Neuron (in vitro differentiated cells): ENCODE results near the gene TFIP11.

Experiments used
- H2AFZ ChIP-seq: one replicate; pipeline ENCODE4 v1.6.1; 2013; ENCODE audit warnings: low read depth, mild to moderate bottlenecking, inconsistent platforms, low read length, moderate library complexity
- H3K27me3 ChIP-seq: one replicate; pipeline ENCODE4 v1.6.1; 2013; ENCODE audit warnings: low read length; ENCODE audit not compliant: insufficient read depth
- H3K36me3 ChIP-seq: one replicate; pipeline ENCODE4 v1.6.1; 2013; ENCODE audit warnings: low read length; ENCODE audit not compliant: insufficient read depth
- H3K4me1 ChIP-seq: one replicate; pipeline ENCODE4 v1.6.1; 2013; ENCODE audit warnings: low read length; ENCODE audit not compliant: insufficient read depth
- H3K4me3 ChIP-seq: 2 replicates; pipeline ENCODE4 v1.5.1; 2013; ENCODE audit warnings: mild to moderate bottlenecking, low read length, moderate library complexity
- H3K9me3 ChIP-seq: one replicate; pipeline ENCODE4 v1.6.1; 2013; ENCODE audit warnings: low read length

The TFIP11 gene

DNA sequence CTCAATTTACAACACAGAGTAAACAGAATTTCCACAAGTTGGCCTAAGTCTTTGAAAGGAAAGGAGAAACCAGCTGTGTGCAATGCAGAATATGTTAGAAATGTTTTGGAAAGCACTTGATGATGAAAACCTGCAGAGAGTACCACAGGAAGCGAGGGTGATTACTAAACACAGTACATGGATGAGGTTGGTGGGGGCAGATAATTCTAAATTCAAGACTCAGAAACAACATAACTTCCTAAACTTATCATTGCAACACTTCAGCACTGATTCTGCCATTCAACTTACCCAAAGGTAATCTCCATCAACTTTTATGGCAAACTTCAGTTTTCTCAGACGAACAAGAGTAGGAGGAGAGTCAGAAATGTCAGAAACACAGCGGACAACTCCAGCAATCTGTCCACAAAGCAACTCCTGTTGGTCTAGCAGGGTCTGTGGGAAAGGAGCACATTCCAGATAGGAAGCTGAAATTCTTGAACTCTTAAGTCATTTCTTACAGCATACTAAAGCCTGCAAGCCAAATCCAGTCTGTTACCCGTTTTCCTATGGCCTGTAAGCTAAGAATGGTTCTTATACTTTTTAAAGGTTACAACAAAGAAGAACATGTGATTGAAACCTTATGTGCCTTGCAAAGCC lies 35.5 kb downstream of the TFIP11 start:
- H2AFZ ChIP-seq: no peak overlapping the region
- H3K27me3 ChIP-seq: no peaks in the 10 kb centered on the region
- peaks cover 43% of the 10 kb centered on the region for H3K36me3 ChIP-seq
- H3K4me3 ChIP-seq: no peak overlapping the region
- peaks cover 26% of the 10 kb centered on the region for H3K4me1 ChIP-seq
- H3K9me3 ChIP-seq: no peaks in the 10 kb centered on the region

DNA sequence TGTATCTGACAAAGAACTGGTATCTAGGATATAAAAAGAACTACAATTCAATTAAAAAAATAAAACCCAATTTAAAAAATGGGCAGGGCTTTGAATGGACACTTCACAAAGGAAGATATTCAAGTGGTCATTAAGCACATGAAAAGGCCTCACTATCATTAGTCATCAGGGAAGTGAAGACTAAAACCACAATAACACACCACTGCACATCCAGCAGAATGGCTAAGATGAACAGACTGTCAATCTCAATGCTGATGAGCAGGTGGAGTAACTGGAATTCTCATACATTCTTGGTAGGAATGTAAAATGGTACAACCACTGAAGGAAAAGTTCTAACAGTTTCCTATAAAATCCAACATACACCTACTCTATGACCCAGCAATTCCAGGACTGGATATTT lies 37.6 kb downstream of the TFIP11 start:
- H2AFZ ChIP-seq: no peak overlapping the region
- H3K36me3 ChIP-seq: peaks cover 63% of the 10 kb centered on the region
- H3K4me1 ChIP-seq: peaks cover 8% of the 10 kb centered on the region
- no peaks in the 10 kb centered on the region for H3K9me3 ChIP-seq
- H3K4me3 ChIP-seq: no peak overlapping the region
- no peaks in the 10 kb centered on the region for H3K27me3 ChIP-seq

DNA sequence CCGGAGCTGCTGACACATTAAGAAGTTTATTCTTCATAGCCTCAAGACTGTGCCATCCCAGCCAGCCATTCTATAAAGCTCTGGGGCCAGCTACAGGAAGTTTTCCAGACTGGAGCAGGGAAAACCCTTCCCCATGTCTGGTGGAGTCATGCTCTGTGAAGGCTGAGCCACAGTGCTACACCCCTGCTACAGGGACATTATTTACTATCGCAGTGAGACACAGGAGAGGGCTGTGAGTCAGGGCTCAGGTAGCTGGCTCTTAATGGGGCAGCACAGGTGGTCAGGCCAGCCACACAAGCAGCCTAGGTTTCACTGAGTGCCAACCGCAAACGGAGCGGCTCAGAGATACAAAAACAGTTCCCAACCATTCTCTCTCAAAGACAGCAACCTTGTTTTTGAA lies 40.8 kb downstream of the TFIP11 start:
- Histone ChIP-seq H2AFZ (no peak overlapping the region), H3K4me1 (no peaks in the 10 kb centered on the region), H3K9me3 (no peaks in the 10 kb centered on the region), H3K36me3 (peaks cover 66% of the 10 kb centered on the region), H3K27me3 (no peaks in the 10 kb centered on the region), H3K4me3 (no peak overlapping the region)

DNA sequence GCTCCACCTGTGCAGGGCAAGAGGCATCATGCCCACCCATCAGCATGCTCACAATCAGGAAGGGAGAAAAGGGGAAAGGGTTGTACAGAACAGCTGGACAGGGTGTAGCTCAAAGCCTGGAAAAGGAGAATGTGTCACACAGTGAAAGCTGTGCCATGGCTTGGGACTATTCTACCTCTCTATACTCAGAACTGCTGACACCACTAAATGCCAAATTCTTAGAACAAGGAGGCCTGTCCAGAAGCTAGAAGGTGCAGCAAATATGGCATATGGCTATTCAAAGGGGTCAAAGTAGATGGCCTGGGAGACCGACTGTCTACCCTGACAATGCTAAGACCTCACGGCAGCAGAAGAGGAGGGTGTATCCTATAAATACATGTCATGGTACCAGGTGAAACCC lies 41.5 kb downstream of the TFIP11 start:
- no peak overlapping the region for H3K4me3 ChIP-seq
- H3K4me1 ChIP-seq: no peaks in the 10 kb centered on the region
- peaks cover 73% of the 10 kb centered on the region for H3K36me3 ChIP-seq
- no peak overlapping the region for H2AFZ ChIP-seq
- no peaks in the 10 kb centered on the region for H3K27me3 ChIP-seq
- H3K9me3 ChIP-seq: no peaks in the 10 kb centered on the region

DNA sequence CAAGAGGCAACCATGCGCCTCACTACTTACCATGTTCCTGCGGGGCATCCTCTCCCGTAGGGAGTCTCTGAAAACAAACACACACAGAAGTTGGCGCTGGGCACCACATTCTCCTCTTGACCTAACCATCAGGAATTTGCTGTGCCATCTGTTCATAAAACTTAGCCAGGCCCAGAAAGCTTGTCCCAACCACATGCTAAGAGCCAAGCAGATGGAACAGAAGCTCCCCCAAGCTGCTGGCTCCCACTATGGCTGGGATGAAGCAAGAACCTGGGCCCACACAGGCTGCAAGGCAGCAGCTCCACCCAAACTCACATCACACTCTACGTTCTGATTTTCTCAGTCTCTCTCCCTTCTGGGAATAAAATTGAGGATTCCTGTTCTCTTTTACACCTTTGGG lies 46.1 kb downstream of the TFIP11 start:
- Histone ChIP-seq H3K9me3 (no peaks in the 10 kb centered on the region), H3K4me3 (no peak overlapping the region), H3K27me3 (no peaks in the 10 kb centered on the region), H3K4me1 (peaks cover 26% of the 10 kb centered on the region), H3K36me3 (peaks cover 70% of the 10 kb centered on the region), H2AFZ (no peak overlapping the region)

DNA sequence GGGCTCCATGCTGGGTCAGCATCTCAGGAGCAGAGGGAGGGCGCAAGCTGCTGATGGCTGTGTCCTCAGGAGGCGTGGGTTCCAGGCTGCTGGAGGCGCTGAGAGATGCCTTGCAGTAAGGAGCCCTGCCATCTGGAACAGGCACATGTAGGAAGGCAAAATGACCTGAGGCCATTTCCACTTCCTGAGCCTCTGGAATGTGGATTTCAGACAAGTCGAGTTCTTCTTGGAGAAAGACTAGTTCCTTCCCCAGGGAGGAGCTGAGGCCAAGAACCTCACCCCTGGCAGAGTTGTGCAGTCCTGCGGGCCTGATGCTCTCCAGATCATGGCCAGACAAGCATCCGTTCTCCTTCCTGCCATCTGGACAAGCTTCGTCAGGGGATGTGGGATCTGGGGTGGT lies 48.0 kb downstream of the TFIP11 start:
- H3K4me3 ChIP-seq: no peak overlapping the region
- no peak overlapping the region for H2AFZ ChIP-seq
- no peaks in the 10 kb centered on the region for H3K9me3 ChIP-seq
- H3K4me1 ChIP-seq: peaks cover 30% of the 10 kb centered on the region
- peaks cover 65% of the 10 kb centered on the region for H3K36me3 ChIP-seq
- no peaks in the 10 kb centered on the region for H3K27me3 ChIP-seq

DNA sequence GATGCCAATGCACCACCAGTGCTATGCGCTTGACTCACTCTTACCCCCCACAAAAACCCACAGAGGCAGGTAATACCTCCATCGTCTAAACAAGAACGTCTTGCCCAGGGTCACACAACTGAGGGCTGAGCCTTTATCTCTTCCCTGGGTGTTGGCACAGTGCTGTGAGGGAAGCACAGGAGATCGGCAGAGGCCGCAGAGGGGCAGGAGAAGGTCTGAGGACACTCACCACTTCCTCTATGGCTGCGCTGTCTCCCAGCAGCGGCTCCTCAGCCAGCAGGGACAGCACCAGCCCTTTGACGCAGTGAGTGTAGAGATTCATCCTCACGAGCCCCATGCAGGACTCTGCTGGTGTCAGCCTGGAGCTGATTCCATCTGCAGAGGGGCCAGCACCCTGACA lies 48.6 kb downstream of the TFIP11 start:
- H3K27me3 ChIP-seq: no peaks in the 10 kb centered on the region
- H2AFZ ChIP-seq: no peak overlapping the region
- H3K9me3 ChIP-seq: no peaks in the 10 kb centered on the region
- no peak overlapping the region for H3K4me3 ChIP-seq
- H3K36me3 ChIP-seq: peaks cover 64% of the 10 kb centered on the region
- H3K4me1 ChIP-seq: peaks cover 30% of the 10 kb centered on the region

DNA sequence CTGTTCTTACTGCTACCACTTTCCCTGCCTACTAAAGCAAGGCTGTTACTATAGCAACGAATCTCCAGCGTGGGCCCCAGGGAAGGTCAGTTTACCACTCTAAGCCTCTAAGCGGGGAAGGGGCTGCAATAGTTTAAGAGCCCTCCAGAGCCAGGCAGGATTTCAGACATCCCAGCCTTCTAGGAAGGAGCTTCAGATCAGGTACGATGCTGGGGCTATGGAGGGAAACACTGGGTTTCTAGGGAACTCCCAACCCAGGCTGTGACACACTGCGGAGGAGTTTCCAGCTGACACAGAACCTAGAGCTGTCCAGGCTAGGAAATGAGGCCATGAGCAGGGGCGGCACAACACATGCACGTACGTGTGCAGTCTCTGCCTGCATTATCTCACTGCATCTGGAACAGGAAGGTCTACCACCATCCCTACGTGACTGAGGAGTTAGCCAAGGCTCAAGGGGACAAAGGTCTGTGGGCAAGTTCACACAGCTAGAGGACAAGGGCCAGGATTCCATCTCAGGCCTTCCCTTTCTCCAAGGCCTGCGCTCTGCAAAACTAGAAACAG lies 49.1 kb downstream of the TFIP11 start:
- H3K36me3 ChIP-seq: peaks cover 63% of the 10 kb centered on the region

DNA sequence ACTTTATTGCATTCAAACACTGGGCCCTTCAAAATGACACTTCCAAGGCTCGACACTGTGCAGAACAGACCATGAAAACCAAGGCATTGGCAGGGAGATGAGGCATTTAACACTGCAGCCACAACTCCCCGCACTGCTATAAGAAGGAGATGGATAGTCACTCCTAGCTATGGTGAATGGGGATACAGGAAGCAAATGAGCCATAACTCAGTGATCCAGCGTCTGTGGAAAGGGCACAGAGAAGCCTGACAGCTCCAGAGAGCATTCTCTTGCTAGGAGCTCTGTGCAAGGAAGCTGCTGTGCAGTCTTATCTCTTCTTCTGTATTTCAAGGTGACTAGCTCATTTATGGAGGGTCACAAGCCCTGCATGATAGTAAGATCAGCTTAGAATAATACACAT lies 49.6 kb downstream of the TFIP11 start:
- Histone ChIP-seq H3K4me3 (no peak overlapping the region), H3K9me3 (no peaks in the 10 kb centered on the region), H3K4me1 (peaks cover 30% of the 10 kb centered on the region), H3K27me3 (no peaks in the 10 kb centered on the region), H2AFZ (no peak overlapping the region), H3K36me3 (peaks cover 66% of the 10 kb centered on the region)

More for the DNA sequence above, 49.1 kb downstream of the TFIP11 start:
- no peak overlapping the region for H2AFZ ChIP-seq
- H3K4me3 ChIP-seq: no peak overlapping the region
- H3K27me3 ChIP-seq: no peaks in the 10 kb centered on the region
- H3K9me3 ChIP-seq: no peaks in the 10 kb centered on the region
- peaks cover 30% of the 10 kb centered on the region for H3K4me1 ChIP-seq

DNA sequence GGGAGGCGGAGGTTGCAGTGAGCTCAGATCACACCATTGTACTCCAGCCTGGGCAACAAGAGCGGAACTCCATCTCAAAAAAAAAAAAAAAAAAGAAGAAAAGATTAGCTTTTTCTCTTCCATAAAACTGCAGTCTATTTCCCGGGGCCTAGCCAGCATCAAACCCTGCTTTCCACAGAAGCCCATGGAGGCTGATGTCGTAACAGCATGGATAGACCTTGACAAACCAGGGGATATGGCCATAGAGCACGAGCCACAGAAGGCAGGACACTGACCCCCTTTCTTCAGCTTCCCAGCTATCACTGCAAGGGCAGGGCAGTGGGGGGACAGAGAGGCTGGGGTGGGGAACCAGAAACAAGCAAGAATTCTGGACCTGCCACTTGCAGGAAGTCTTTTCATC lies 50.2 kb downstream of the TFIP11 start:
- H3K9me3 ChIP-seq: no peaks in the 10 kb centered on the region
- no peak overlapping the region for H3K4me3 ChIP-seq
- H3K36me3 ChIP-seq: peaks cover 66% of the 10 kb centered on the region
- H3K27me3 ChIP-seq: no peaks in the 10 kb centered on the region
- peaks cover 30% of the 10 kb centered on the region for H3K4me1 ChIP-seq
- H2AFZ ChIP-seq: no peak overlapping the region

DNA sequence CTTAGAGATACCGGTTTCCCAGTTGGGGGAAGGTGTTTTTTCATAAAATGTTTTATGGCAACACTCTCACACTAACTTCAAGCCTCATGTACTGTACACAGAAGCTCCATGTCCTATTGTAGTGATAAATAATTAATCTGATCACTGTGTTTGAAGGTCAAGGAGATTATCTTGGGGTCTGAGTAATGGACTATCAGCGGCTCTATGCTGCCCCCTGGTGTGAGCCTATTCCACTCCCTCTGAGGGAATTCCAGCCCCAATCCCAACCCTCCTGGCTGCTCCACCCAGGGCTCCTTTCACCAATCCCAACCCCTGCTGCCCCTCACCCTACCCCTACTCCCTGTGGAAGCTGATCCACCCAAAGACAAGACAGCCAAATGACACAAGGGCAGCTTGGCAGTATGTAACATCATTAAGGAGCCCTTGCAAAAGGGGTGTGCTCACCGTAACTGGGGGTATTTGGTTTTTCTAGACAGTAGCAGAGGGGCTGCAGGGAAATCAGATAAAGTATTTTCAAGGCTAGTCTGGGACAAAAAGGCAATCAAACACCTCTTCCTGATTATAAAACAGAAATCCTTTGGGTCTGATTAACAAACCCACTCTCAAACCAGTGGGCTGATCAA lies 51.0 kb downstream of the TFIP11 start:
- H3K4me3 ChIP-seq: no peak overlapping the region
- no peaks in the 10 kb centered on the region for H3K27me3 ChIP-seq
- peaks cover 30% of the 10 kb centered on the region for H3K4me1 ChIP-seq
- H3K36me3 ChIP-seq: peaks cover 60% of the 10 kb centered on the region
- no peaks in the 10 kb centered on the region for H3K9me3 ChIP-seq
- H2AFZ ChIP-seq: no peak overlapping the region

DNA sequence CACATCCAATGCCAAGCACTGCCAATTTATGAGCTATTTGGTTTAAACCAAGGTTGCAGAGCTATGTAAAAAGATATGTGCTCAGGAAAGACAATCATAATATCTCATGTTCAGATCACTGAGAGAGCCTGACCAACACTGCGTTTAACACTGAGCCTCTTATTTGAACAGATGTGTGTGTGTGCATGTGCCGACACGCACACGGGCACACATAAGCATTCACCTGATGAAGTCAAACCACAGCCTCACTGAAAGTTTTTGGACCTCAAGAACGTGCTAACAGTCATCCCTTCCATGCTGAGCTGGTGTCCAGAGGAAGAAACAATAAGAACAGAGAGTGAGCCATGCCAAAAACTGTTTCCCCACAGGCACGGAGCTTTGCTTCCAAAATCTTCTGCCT lies 52.1 kb downstream of the TFIP11 start:
- H3K4me1 ChIP-seq: peaks cover 30% of the 10 kb centered on the region
- H3K36me3 ChIP-seq: peaks cover 54% of the 10 kb centered on the region

DNA sequence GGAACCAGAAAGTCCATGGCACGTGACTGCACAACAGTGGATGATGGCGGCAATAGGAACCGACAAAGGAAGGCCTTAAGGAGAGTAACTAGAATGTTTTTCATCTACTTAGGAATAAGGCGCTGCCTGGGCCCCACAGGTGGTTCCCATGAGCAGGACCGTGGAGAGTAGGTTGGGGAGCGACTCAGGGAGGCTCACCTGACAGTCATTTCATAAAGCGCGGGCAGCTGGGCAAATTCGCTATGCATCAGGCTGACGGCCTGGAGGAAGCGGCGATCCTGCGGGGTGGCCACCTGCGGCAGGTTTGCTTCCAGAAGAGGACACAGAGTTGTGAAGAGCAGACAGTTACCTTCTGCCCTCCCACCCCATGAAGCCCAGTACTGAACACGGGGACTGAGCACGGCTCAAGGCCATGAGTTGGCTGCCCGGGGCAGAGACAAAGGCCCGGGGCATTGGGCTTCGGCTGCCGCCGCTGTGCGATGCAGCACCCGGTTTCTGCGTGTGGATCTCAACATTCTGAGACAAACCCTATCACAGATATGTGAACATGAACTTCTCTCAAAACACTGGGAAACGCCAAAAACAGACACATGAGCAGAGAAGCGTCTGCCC lies 54.5 kb downstream of the TFIP11 start:
- no peaks in the 10 kb centered on the region for H3K27me3 ChIP-seq
- peaks cover 16% of the 10 kb centered on the region for H3K4me1 ChIP-seq
- H3K36me3 ChIP-seq: peaks cover 49% of the 10 kb centered on the region
- no peak overlapping the region for H3K4me3 ChIP-seq
- H3K9me3 ChIP-seq: peaks cover 3% of the 10 kb centered on the region
- no peak overlapping the region for H2AFZ ChIP-seq

More for the DNA sequence above, 52.1 kb downstream of the TFIP11 start:
- no peak overlapping the region for H3K4me3 ChIP-seq
- no peak overlapping the region for H2AFZ ChIP-seq
- peaks cover 3% of the 10 kb centered on the region for H3K9me3 ChIP-seq
- no peaks in the 10 kb centered on the region for H3K27me3 ChIP-seq
